GM18909 (cell line): ENCODE data around the gene SLC66A1.
"Not testable (repeated sequence)": the region's sequence is repeated elsewhere in the genome, so short reads cannot be mapped to it uniquely, and the experiment has no call there.

Source experiments
- ATAC-seq: cut with Tn5 transposase; IDR thresholded peaks from one replicate; pipeline ENCODE4 v1.9.1; 2021; ENCODE audit warnings: mild to moderate bottlenecking; ENCODE audit not compliant: unreplicated experiment, poor library complexity

Gene SLC66A1

GRCh38 chr1:19311931-19312781, at the start of gene SLC66A1, which contains the start of gene AKR7A2:
Gene SLC66A1 (plus strand): TSS chr1:19312326. CDS start chr1:19317678, 5,352 bp downstream.
Gene AKR7A2 (minus strand): TSS chr1:19312144. CDS start chr1:19312124, 20 bp downstream.
- peak; percentile 77 for ATAC-seq

- no peak for ATAC-seq
Observed at GRCh38 chr1:19262744-19263143, 49.4 kb upstream of the SLC66A1 start.

GRCh38 chr1:19268445-19268844, 43.7 kb upstream of the SLC66A1 start:
- no peak for ATAC-seq

GRCh38 chr1:19269427-19270342, 42.4 kb upstream of the SLC66A1 start:
- ATAC-seq = not testable (repeated sequence)

- not testable (repeated sequence) for ATAC-seq
Observed at GRCh38 chr1:19270343-19270730, 41.8 kb upstream of the SLC66A1 start.

GRCh38 chr1:19272064-19272463, 40.1 kb upstream of the SLC66A1 start:
- ATAC-seq = no peak

GRCh38 chr1:19273106-19273843, 38.9 kb upstream of the SLC66A1 start:
- no peak for ATAC-seq

- ATAC-seq = not testable (repeated sequence)
Observed at GRCh38 chr1:19273844-19274531, 38.1 kb upstream of the SLC66A1 start.

GRCh38 chr1:19274636-19275035, 37.5 kb upstream of the SLC66A1 start:
- ATAC-seq = no peak

- no peak for ATAC-seq
Observed at GRCh38 chr1:19283891-19284290, 28.2 kb upstream of the SLC66A1 start.

- ATAC-seq = no peak
Observed at GRCh38 chr1:19284881-19285280, 27.2 kb upstream of the SLC66A1 start.

GRCh38 chr1:19285366-19285765, 26.8 kb upstream of the SLC66A1 start:
- not testable (repeated sequence) for ATAC-seq

- ATAC-seq = not testable (repeated sequence)
Observed at GRCh38 chr1:19285807-19286206, 26.3 kb upstream of the SLC66A1 start.

- ATAC-seq = no peak
Observed at GRCh38 chr1:19287436-19288185, 24.5 kb upstream of the SLC66A1 start.

GRCh38 chr1:19288324-19289241, 23.5 kb upstream of the SLC66A1 start, which contains the start of gene AKR7A3:
Gene AKR7A3 (minus strand): TSS chr1:19288770. CDS start chr1:19288709, 61 bp downstream.
- ATAC-seq = not testable (repeated sequence)

GRCh38 chr1:19289244-19289643, 22.9 kb upstream of the SLC66A1 start:
- ATAC-seq = no peak

GRCh38 chr1:19294638-19295037, 17.5 kb upstream of the SLC66A1 start:
- ATAC-seq = no peak

- ATAC-seq = no peak
Observed at GRCh38 chr1:19300211-19300610, 11.9 kb upstream of the SLC66A1 start.
